ACC112 (cell line): ENCODE measurements around the gene GPER1.
"Not testable (repeated sequence)": the region's sequence is repeated elsewhere in the genome, so short reads cannot be mapped to it uniquely, and the experiment has no call there.

Experiments
- H2AFZ ChIP-seq: fragments of 200-600 bp; sonication (generic); one replicate; pipeline ENCODE4 v1.6.0; 2017; ENCODE audit warnings: antibody characterized with exemption, low read length; ENCODE audit not compliant: unreplicated experiment
- H3K27ac ChIP-seq: fragments of 200-600 bp; sonication (generic); 2 replicates; pipeline ENCODE4 v1.5.1; 2014; ENCODE audit warnings: low read depth, mild to moderate bottlenecking, antibody characterized with exemption, low read length, moderate library complexity
- H3K27me3 ChIP-seq: fragments of 200-600 bp; sonication (generic); 2 replicates; pipeline ENCODE4 v1.6.1; 2014; ENCODE audit warnings: mild to moderate bottlenecking, antibody characterized with exemption, low read length, moderate library complexity, mixed read lengths; ENCODE audit not compliant: insufficient read depth
- H3K36me3 ChIP-seq: fragments of 200-600 bp; sonication (generic); 2 replicates; pipeline ENCODE4 v1.6.1; 2016; ENCODE audit warnings: mild to moderate bottlenecking, antibody characterized with exemption, low read length, moderate library complexity, mixed read lengths; ENCODE audit not compliant: insufficient read depth
- H3K4me1 ChIP-seq: fragments of 200-600 bp; sonication (generic); one replicate; pipeline ENCODE4 v1.6.1; 2016; ENCODE audit warnings: low read length, mixed read lengths; ENCODE audit not compliant: insufficient read depth, unreplicated experiment, control insufficient read depth
- H3K4me3 ChIP-seq: fragments of 200-600 bp; sonication (generic); 2 replicates; pipeline ENCODE4 v1.5.1; 2014; ENCODE audit warnings: mild to moderate bottlenecking, low read depth, low read length
- H3K79me2 ChIP-seq: fragments of 200-600 bp; sonication (generic); one replicate; pipeline ENCODE4 v1.6.0; 2016; ENCODE audit warnings: low read length; ENCODE audit not compliant: control insufficient read depth, unreplicated experiment, insufficient read depth

Gene GPER1

DNA sequence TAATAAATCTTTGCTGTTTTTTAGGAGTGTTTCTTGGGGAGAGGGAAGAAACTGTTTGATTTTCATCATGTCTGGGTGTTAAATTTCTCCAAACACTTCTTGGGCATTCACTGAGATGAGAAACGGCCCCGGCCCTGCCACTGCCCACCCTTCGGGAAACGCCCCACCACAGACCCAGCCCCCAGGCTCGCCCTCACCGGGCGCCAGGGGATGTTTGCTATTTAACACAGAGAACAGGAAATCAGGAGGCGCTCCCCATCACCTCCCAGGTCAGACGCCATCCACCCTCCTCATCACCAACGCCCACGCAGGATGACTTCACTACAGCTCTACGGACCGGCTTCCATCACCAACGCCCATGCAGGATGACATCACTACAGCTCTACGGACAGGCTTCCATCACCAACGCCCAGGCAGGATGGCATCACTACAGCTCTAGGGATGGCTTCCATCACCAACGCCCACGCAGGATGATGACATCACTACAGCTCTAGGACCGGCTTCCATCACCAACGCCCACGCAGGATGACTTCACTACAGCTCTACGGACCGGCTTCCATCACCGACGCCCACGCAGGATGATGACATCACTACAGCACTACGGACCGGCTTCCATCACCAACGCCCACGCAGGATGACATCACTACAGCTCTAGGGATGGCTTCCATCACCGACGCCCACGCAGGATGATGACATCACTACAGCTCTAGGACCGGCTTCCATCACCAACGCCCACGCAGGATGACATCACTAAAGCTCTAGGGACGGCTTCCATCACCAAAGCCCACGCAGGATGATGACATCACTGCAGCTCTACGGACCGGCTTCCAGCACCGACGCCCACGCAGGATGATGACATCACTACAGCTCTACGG, 27.5 kb downstream of the GPER1 start:
- H3K4me1 ChIP-seq, H3K36me3 ChIP-seq, H3K27me3 ChIP-seq, H3K4me3 ChIP-seq, H2AFZ ChIP-seq, H3K79me2 ChIP-seq, H3K27ac ChIP-seq: not testable (repeated sequence)

DNA sequence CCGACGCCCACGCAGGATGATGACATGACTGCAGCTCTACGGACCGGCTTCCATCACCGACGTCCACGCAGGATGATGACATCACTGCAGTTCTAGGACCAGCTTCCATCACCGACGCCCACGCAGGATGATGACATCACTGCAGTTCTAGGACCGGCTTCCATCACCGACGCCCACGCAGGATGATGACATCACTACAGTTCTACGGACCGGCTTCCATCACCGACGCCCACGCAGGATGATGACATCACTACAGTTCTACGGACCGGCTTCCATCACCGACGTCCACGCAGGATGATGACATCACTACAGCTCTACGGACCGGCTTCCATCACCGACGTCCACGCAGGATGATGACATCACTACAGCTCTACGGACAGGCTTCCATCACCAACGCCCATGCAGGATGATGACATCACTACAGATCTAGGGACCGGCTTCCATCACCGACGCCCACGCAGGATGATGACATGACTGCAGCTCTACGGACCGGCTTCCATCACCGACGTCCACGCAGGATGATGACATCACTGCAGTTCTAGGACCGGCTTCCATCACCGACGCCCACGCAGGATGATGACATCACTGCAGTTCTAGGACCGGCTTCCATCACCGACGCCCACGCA, 28.6 kb downstream of the GPER1 start:
- H3K4me1 ChIP-seq, H3K27me3 ChIP-seq, H3K27ac ChIP-seq, H3K79me2 ChIP-seq, H3K36me3 ChIP-seq, H2AFZ ChIP-seq, H3K4me3 ChIP-seq: not testable (repeated sequence)

DNA sequence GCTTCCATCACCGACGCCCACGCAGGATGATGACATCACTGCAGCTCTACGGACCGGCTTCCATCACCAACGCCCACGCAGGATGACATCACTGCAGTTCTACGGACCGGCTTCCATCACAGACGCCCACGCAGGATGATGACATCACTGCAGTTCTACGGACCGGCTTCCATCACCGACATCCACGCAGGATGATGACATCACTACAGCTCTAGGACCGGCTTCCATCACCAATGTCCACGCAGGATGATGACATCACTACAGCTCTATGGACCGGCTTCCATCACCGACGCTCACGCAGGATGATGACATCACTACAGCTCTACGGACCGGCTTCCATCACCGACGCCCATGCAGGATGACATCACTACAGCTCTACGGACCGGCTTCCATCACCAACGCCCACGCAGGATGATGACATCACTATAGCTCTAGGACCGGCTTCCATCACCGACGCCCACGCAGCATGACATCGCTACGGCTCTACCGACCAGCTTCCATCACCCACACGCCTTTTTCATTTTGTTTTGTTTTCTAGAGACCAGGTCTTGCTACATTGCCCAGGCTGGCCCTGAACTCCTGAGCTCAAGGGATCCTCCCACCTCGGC, 29.5 kb downstream of the GPER1 start:
- Histone ChIP-seq H3K4me3 (no peak overlapping the region), H3K36me3 (no peaks in the 10 kb centered on the region), H3K27ac (no peak overlapping the region), H3K79me2 (peaks cover 6% of the 10 kb centered on the region), H2AFZ (no peak overlapping the region), H3K27me3 (no peaks in the 10 kb centered on the region), H3K4me1 (no peaks in the 10 kb centered on the region)

DNA sequence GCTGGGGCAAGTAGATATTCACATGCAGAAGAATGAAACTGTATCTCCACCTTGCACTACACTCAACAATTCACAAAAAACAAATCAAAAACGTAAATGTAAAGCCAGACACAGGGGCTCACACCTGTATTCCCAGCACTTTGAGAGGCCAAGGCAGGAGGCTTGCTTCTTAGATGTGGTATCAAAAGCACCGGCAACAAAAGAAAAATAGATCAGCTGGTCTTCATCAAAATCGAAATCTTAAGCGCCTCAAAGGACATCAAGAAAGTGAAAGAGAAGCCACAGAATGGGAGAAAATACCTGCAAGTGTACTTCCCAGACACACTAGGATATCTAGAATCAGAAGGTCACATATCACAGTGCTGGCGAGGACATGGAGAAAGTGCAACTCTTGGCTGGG, 31.3 kb downstream of the GPER1 start:
- Histone ChIP-seq H3K36me3 (no peaks in the 10 kb centered on the region), H3K27me3 (no peaks in the 10 kb centered on the region), H3K79me2 (peaks cover 12% of the 10 kb centered on the region), H3K4me1 (peaks cover 10% of the 10 kb centered on the region), H3K4me3 (no peak overlapping the region), H3K27ac (no peak overlapping the region), H2AFZ (no peak overlapping the region)

DNA sequence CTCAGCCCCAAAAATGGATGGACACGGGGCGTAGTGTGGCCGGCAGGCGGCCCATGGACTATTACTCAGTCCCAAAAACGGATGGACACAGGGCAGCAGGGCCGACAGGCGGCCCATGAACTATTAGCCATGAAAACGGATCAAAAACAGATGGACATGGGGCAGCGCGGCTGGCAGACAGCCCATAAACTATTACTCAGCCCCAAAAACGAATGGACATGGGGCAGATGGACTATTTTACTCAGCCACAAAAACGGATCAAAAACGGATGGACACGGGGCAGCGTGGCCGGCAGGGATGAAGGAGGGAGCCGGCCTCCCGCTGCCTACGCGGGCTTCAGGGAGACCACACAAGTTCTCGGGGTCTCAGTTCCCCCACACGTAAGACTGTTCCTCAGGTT, 32.9 kb downstream of the GPER1 start:
- H3K36me3 ChIP-seq = no peaks in the 10 kb centered on the region
- no peak overlapping the region for H3K27ac ChIP-seq
- H3K79me2 ChIP-seq = peaks cover 10% of the 10 kb centered on the region
- peaks cover 20% of the 10 kb centered on the region for H3K4me1 ChIP-seq
- no peak overlapping the region for H2AFZ ChIP-seq
- H3K4me3 ChIP-seq = no peak overlapping the region
- no peaks in the 10 kb centered on the region for H3K27me3 ChIP-seq

DNA sequence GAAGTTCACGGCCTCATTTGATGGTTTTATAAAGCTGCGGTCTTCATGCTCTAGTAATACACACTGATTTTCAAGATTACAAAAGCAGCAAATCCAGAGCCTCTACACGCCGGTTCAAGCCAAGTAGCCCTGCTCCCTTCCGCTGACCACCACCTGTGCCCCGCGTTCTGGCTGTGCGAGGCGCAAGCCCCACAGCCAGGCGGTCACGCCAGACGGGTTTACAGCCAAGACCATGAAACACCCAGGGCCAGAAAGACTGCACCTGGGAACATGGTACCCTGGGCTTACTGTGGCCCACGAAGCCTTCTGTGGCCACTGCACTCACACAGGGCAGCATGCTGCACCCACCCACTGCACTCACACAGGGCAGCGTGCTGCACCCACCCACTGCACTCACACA, 33.6 kb downstream of the GPER1 start:
- Histone ChIP-seq H3K4me1 (peaks cover 20% of the 10 kb centered on the region), H3K79me2 (peaks cover 10% of the 10 kb centered on the region), H3K27me3 (no peaks in the 10 kb centered on the region), H3K36me3 (no peaks in the 10 kb centered on the region), H3K27ac (no peak overlapping the region), H3K4me3 (no peak overlapping the region), H2AFZ (no peak overlapping the region)

DNA sequence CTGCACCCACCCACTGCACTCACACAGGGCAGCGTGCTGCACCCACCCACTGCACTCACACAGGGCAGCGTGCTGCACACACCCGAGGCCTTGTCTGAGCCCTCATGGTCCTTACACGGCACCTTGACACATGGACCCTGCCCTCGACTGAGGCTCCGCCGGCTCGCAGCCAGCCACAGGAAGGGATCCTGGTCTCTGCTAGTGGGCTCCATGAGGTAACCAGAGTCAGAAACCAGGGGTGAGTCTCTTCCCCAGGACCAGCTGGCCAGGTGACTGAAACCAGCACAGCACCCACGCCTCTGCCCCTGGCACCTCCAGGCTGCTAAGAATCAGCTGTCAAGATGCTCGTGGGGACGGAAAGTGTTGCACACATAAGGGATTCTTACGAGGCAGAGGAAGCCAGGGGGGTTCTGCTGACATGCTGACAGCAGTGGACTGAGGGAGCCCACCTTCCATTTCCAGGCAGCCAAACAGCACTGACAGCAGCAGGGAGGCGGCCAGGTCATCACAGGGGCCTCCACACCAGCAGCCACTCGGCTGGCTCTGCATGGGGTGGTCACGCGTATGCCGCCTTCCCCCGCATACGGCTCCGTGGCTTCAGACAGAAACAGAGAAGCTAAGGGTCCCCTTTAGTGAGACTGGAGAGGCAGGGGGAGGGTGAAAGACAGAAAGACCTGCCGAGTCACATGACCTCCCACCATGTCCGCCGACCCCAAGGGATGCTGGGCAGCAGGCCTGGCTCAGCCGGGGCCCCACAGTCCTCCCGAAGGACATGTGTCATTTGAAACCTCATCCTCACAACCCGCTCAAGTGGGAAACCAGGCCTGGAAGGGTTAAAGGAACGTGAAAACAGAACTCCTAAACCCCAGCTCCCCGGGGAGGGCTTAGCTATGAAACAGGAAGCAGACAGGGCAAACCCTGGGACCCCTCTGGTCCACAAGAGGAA, 34.2 kb downstream of the GPER1 start:
- Histone ChIP-seq H3K36me3 (no peaks in the 10 kb centered on the region), H3K27ac (no peak overlapping the region), H3K27me3 (no peaks in the 10 kb centered on the region), H3K79me2 (peaks cover 10% of the 10 kb centered on the region), H3K4me1 (peaks cover 20% of the 10 kb centered on the region), H2AFZ (no peak overlapping the region), H3K4me3 (no peak overlapping the region)

DNA sequence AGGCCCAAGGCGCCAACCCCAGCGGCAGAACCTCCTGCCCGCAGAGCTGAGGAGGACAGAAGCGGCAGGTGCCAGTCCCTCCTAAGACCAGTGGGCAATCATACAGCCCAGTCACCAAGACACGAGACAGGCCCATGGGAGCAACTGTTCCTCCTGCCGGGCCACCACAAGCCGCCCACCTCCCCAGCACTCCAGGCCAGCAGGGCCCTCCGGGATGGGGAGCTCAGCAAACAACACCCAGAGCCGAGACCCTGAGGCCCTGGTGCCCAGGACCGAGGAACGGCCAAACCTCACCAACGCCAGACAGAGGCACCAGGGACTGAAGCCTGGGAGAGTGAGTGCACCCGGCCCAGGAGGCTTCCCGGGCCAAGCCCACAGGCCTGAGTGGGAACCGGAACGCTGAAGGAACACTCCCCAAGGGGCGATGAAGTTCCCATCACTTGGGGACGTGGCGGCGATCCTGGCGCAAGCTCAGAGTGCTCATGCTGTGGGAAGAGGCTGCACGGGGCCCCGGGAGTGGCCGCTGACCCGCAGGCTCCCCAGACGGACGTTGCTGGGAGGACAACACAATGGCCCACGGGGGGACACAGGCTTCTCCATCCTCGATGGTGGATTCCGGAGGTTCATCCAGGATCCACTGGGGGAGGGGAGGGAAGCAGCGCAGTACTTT, 35.1 kb downstream of the GPER1 start:
- no peaks in the 10 kb centered on the region for H3K27me3 ChIP-seq
- peaks cover 10% of the 10 kb centered on the region for H3K79me2 ChIP-seq

DNA sequence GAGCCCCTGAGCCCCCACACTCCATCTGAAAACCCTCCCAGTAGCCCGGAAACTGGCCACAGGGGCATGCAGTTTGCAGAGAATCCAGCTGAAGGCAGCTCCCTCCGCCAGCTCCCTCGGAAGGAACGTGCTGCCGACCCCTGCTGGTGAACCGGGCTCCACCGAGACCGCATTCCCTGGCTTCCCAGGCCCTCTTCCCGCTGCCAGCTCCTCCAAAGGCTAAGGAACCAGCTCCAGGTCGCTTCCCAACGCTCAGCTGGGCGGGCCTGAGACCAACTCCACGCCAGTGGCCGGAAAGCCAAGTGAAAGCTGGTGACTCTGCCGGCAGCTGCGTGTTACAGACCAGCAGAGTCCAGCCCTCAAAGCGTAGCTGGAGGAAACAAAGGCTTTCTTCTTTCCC, 35.8 kb downstream of the GPER1 start:
- H3K4me3 ChIP-seq = peak overlapping the region; percentile 36
- H3K79me2 ChIP-seq = peaks cover 10% of the 10 kb centered on the region
- H3K27ac ChIP-seq = peak overlapping the region; percentile 58
- H2AFZ ChIP-seq = peak overlapping the region; percentile 35
- H3K36me3 ChIP-seq = no peaks in the 10 kb centered on the region
- H3K27me3 ChIP-seq = no peaks in the 10 kb centered on the region
- peaks cover 20% of the 10 kb centered on the region for H3K4me1 ChIP-seq

More for the DNA sequence above, 35.1 kb downstream of the GPER1 start:
- Histone ChIP-seq H3K4me3 (peak overlapping the region; percentile 36; the same call in 1 of the 2 replicates), H2AFZ (peak overlapping the region; percentile 35), H3K36me3 (no peaks in the 10 kb centered on the region), H3K27ac (peak overlapping the region; percentile 58; the same call in 1 of the 2 replicates), H3K4me1 (peaks cover 20% of the 10 kb centered on the region)

DNA sequence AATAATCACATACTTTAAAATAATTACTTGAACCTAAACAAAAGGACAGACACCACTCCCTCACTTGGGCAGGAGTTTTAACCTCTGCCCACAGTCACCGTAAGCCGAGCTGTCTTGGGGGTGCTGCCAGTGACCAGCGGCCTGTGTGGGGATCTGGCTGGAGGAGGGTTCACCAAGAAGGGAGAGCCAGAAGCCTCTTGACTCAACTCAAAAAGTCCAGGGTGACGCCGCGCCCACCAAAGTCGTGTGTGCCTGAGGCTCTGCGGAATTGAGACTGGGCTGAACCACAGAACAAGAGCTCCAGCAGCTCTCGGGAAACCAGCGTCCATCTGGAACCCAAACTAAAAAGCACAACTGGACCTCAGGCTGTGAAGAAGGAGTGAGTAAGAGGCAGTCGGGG, 36.3 kb downstream of the GPER1 start:
- H2AFZ ChIP-seq = no peak overlapping the region
- peaks cover 10% of the 10 kb centered on the region for H3K79me2 ChIP-seq

More for the DNA sequence above, 36.3 kb downstream of the GPER1 start:
- peaks cover 20% of the 10 kb centered on the region for H3K4me1 ChIP-seq
- H3K27ac ChIP-seq = peak overlapping the region; percentile 58
- H3K4me3 ChIP-seq = peak overlapping the region; percentile 36; the same call in 1 of the 2 replicates
- no peaks in the 10 kb centered on the region for H3K27me3 ChIP-seq
- H3K36me3 ChIP-seq = no peaks in the 10 kb centered on the region
